Aorta (tissue), 5 donors: ENCODE results near the gene MRPL49. TPM values are rescaled to one million over a fixed set of nuclear protein-coding genes. Genes with fewer than 3 reads are reported as not detected.

Experiments
- ATAC-seq: fragments of 200-7000 bp; cut with Tn5 transposase; one replicate; pipeline ENCODE4 v1.9.1; 2022; ENCODE audit warnings: moderate library complexity; ENCODE audit not compliant: low FRiP score
- DNase-seq, 2 donors: peaks; one replicate each; pipeline ENCODE4 v3.0.0-alpha.2; 2020
- H3K27ac ChIP-seq, 2 donors: one replicate each; pipeline ENCODE4 v1.5.1; 2013; ENCODE audit warnings: low read length in 2 of 2, mild to moderate bottlenecking in 2 of 2, moderate library complexity in 2 of 2, control low read depth in 1 of 2, inconsistent platforms in 1 of 2, low read depth in 1 of 2
- H3K27me3 ChIP-seq, 2 donors: one replicate each; pipeline ENCODE4 v1.6.1; 2013; ENCODE audit warnings: control low read depth in 1 of 2, low read length in 1 of 2, mild to moderate bottlenecking in 1 of 2, moderate library complexity in 1 of 2; ENCODE audit not compliant: insufficient read depth in 2 of 2, control insufficient read depth in 1 of 2
- H3K36me3 ChIP-seq, 2 donors: one replicate each; pipeline ENCODE4 v1.6.1; 2013; ENCODE audit warnings: control low read depth in 1 of 2, low read length in 1 of 2, mild to moderate bottlenecking in 1 of 2; ENCODE audit not compliant: insufficient read depth in 2 of 2, control insufficient read depth in 1 of 2
- H3K4me1 ChIP-seq, 2 donors: one replicate each; pipeline ENCODE4 v1.6.1; 2013; ENCODE audit warnings: low read length in 2 of 2, control low read depth in 1 of 2, mild to moderate bottlenecking in 1 of 2, moderate library complexity in 1 of 2; ENCODE audit not compliant: insufficient read depth in 2 of 2, control insufficient read depth in 1 of 2
- H3K4me3 ChIP-seq, 2 donors: one replicate each; pipeline ENCODE4 v1.5.1; 2013; ENCODE audit warnings: low read length in 2 of 2, control low read depth in 1 of 2, mild to moderate bottlenecking in 1 of 2
- H3K9me3 ChIP-seq: one replicate; pipeline ENCODE4 v1.6.1; 2013; ENCODE audit warnings: mild to moderate bottlenecking, low read length; ENCODE audit not compliant: control insufficient read depth
- WGBS, 2 donors: extraction: QIAGEN DNeasy Blood & Tissue Kit; methylation state at CpG; one replicate each; pipeline ENCODE4 v1.1.7; 2013; 5-methylcytosine and 5-hydroxymethylcytosine counted together
- intact Hi-C, 2 donors: fragments of 100-400 bp; cut with DNase I; formaldehyde crosslinking; loops; one replicate each; pipeline versions ENCODE4 v1.14.2 to v1.15.0; 2022
- polyA plus RNA-seq, 2 donors: library from polyadenylated mRNA; stranded (reverse); fragments of 200-250 nt; gene quantifications; one replicate each; pipeline ENCODE4 v1.2.3, GENCODE V29; 2013
- total RNA-seq, 2 donors: library from RNA; stranded (reverse); fragmentation: NEBNext Ultra II Directional; extraction: Animal tissue kit (Norgen Biotek cat#: 25700); gene quantifications; one replicate each; pipeline ENCODE4 v1.2.1, GENCODE V29; 2021
- donor health status: healthy with polysubstance abuse.
- donor health status: Bipolar disorder and iron deficiency.
- donor health status: DM: no; HTN: no; CAD: no.
- donor health status: DM: no; HTN: no; CAD: no.
- donor health status: DM: yes; HTN: yes; CAD: no.

Gene MRPL49
- total and polyA plus RNA-seq, 4 donors = 35.0 to 52.2 (median 40.7) TPM

- H3K4me1 ChIP-seq = no peaks in the 10 kb centered on the region
- H3K4me3 ChIP-seq = peak overlapping the region; percentile 38 to 68
- ATAC-seq (peak; percentile 8), DNase-seq (peak in 1 of 2 donors; percentile 72)
- intact Hi-C loops = no loop called here
- H3K27me3 ChIP-seq = no peaks in the 10 kb centered on the region
- 1% methylated on average over 20 of the region's 20 CpGs for WGBS, 2 donors
- H3K36me3 ChIP-seq = peaks cover under 1 to 12% of the 10 kb centered on the region in 2 donors
- no peaks in the 10 kb centered on the region for H3K9me3 ChIP-seq
- H3K27ac ChIP-seq = peak overlapping the region; percentile 1 to 41
Measured at GRCh38 chr11:65133724-65134123, 11.6 kb downstream of the MRPL49 start.

GRCh38 chr11:65134240-65134951 is 12.3 kb downstream of the MRPL49 start, which contains the start of gene SYVN1:
SYVN1 (minus strand) TSS chr11:65134519; CDS start chr11:65133601, 918 bp downstream.
- Histone ChIP-seq H3K27me3 (no peaks in the 10 kb centered on the region), H3K4me1 (no peaks in the 10 kb centered on the region), H3K27ac (peak within 1 kb of the TSS; percentile 50 to 89), H3K4me3 (peak within 1 kb of the TSS; percentile 55 to 68), H3K9me3 (no peaks in the 10 kb centered on the region), H3K36me3 (peaks cover 0 to 12% of the 10 kb centered on the region in 2 donors)
- peak; percentile 95 to 97 for DNase-seq
- peak; percentile 94 for ATAC-seq
- intact Hi-C loops = no loop called here
- 1% methylated on average over 58 to 60 of the region's 60 CpGs for WGBS, 2 donors

GRCh38 chr11:65134952-65135632 is 13.0 kb downstream of the MRPL49 start:
- DNase-seq = peak; percentile 91 to 95
- WGBS, 2 donors = 1 to 2% methylated on average over 24 of the region's 24 CpGs
- peak; percentile 92 for ATAC-seq
- H3K4me3 ChIP-seq = peak overlapping the region; percentile 55 to 68
- no peaks in the 10 kb centered on the region for H3K27me3 ChIP-seq
- intact Hi-C loops = loop anchor here in 1 of 2 donors (5.0 kb wide), 1 partner anchor 42 kb away; no protein-coding TSS in a partner anchor
- no peaks in the 10 kb centered on the region for H3K4me1 ChIP-seq
- no peaks in the 10 kb centered on the region for H3K9me3 ChIP-seq
- peak overlapping the region; percentile 50 to 89 for H3K27ac ChIP-seq
- H3K36me3 ChIP-seq = peaks cover 0 to 11% of the 10 kb centered on the region in 2 donors

GRCh38 chr11:65135633-65136145 is 13.6 kb downstream of the MRPL49 start:
- H3K36me3 ChIP-seq = peaks cover 0 to 6% of the 10 kb centered on the region in 2 donors
- H3K4me1 ChIP-seq = no peaks in the 10 kb centered on the region
- no peaks in the 10 kb centered on the region for H3K27me3 ChIP-seq
- ATAC-seq = no peak
- intact Hi-C loops = loop anchor here (1.0 to 5.0 kb wide), 2 partner anchors 42 to 44 kb away; no protein-coding TSS in a partner anchor
- H3K9me3 ChIP-seq = no peaks in the 10 kb centered on the region
- peak in 1 of 2 donors; percentile 41 for DNase-seq
- WGBS, 2 donors = 52 to 53% methylated on average over 11 of the region's 11 CpGs
- peak overlapping the region; percentile 50 to 89 for H3K27ac ChIP-seq
- H3K4me3 ChIP-seq = no peak overlapping the region

GRCh38 chr11:65136515-65137096 is 14.5 kb downstream of the MRPL49 start:
- intact Hi-C loops = loop anchor here (1.0 to 5.0 kb wide), 2 partner anchors 41 to 43 kb away; no protein-coding TSS in a partner anchor
- ATAC-seq (no peak), DNase-seq (peak in 1 of 2 donors; percentile 14)
- Histone ChIP-seq H3K36me3 (no peaks in the 10 kb centered on the region), H3K27ac (no peak overlapping the region), H3K9me3 (no peaks in the 10 kb centered on the region), H3K4me3 (no peak overlapping the region), H3K4me1 (no peaks in the 10 kb centered on the region), H3K27me3 (no peaks in the 10 kb centered on the region)
- 83 to 87% methylated on average over 15 of the region's 15 CpGs for WGBS, 2 donors

GRCh38 chr11:65141896-65142494 is 19.9 kb downstream of the MRPL49 start:
- ATAC-seq (no peak), DNase-seq (peak in 1 of 2 donors; percentile 1)
- intact Hi-C loops = no loop called here
- Histone ChIP-seq H3K36me3 (no peaks in the 10 kb centered on the region), H3K4me3 (no peak overlapping the region), H3K27ac (no peak overlapping the region), H3K9me3 (no peaks in the 10 kb centered on the region), H3K4me1 (no peaks in the 10 kb centered on the region), H3K27me3 (no peaks in the 10 kb centered on the region)
- 78 to 80% methylated on average over 7 of the region's 7 CpGs for WGBS, 2 donors

- Histone ChIP-seq H3K4me3 (no peak overlapping the region), H3K9me3 (no peaks in the 10 kb centered on the region), H3K36me3 (no peaks in the 10 kb centered on the region), H3K27me3 (no peaks in the 10 kb centered on the region), H3K27ac (no peak overlapping the region), H3K4me1 (no peaks in the 10 kb centered on the region)
- intact Hi-C loops = no loop called here
- ATAC-seq = no peak
- DNase-seq = no peak
- WGBS, 2 donors = 73 to 86% methylated on average over 2 of the region's 2 CpGs
Measured at GRCh38 chr11:65147352-65148075, 25.4 kb downstream of the MRPL49 start.

- no peaks in the 10 kb centered on the region for H3K27me3 ChIP-seq
- no peaks in the 10 kb centered on the region for H3K9me3 ChIP-seq
- no peak overlapping the region for H3K4me3 ChIP-seq
- DNase-seq = peak in 1 of 2 donors; percentile 35
- no peaks in the 10 kb centered on the region for H3K36me3 ChIP-seq
- H3K27ac ChIP-seq = no peak overlapping the region
- no peaks in the 10 kb centered on the region for H3K4me1 ChIP-seq
- WGBS, 2 donors = 82 to 90% methylated on average over 5 of the region's 5 CpGs
- intact Hi-C loops = no loop called here
- no peak for ATAC-seq
Measured at GRCh38 chr11:65148657-65149056, 26.5 kb downstream of the MRPL49 start.
